B cell (primary cell): ENCODE measurements around the gene COL25A1. TPM values are rescaled to one million over a fixed set of nuclear protein-coding genes. Genes with fewer than 3 reads are reported as not detected.

Experiments used
- ATAC-seq: fragments of 200-7000 bp; cut with Tn5 transposase; one replicate; pipeline ENCODE4 v1.10.0; 2021; ENCODE audit warnings: low read depth, mild to moderate bottlenecking, moderate number of reproducible peaks, moderate library complexity
- CTCF ChIA-PET: fragments of 350-600 bp; sonication (Branson Sonifier 250); formaldehyde crosslinking; loops from one replicate; lab custom pipeline; 2021; ENCODE audit warnings: antibody characterized with exemption, inconsistent platforms; lab: Charles Lee
- POLR2A ChIA-PET: fragments of 350-600 bp; sonication (Branson Sonifier 250); formaldehyde crosslinking; loops from one replicate; lab custom pipeline; 2021; ENCODE audit warnings: antibody characterized with exemption; lab: Charles Lee
- DNase-seq: peaks from one replicate; pipeline ENCODE4 v3.0.0; 2013
- H2AFZ ChIP-seq: 2 replicates; pipeline ENCODE4 v1.6.1; 2012; ENCODE audit warnings: mild to moderate bottlenecking, low read depth, low read length; ENCODE audit not compliant: insufficient read depth, poor library complexity, severe bottlenecking
- H3K27ac ChIP-seq, 2 donors: 1 replicate in 1 of 2; 2 replicates in 1 of 2; pipeline ENCODE4 v1.5.1; 2012 to 2013; ENCODE audit warnings: low read length in 2 of 2, mild to moderate bottlenecking in 2 of 2, moderate library complexity in 1 of 2
- H3K27me3 ChIP-seq, 4 experiments: fragments of 200-600 bp in 1 of 4; sonication (generic) in 1 of 4; replicated peaks in 1 of 4; 1 replicate in 2 of 4; 2 replicates in 2 of 4; pipeline versions ENCODE4 v1.6.1 to v1.7.0; 2013 to 2016; ENCODE audit warnings: low read length in 3 of 4, mild to moderate bottlenecking in 2 of 4, mixed read lengths in 1 of 4, moderate library complexity in 1 of 4; ENCODE audit not compliant: insufficient read depth in 4 of 4, control insufficient read depth in 3 of 4; ENCODE audit errors: control extremely low read depth in 1 of 4
- H3K36me3 ChIP-seq, 2 experiments: replicated peaks in 1 of 2; 1 replicate in 1 of 2; 2 replicates in 1 of 2; pipeline versions ENCODE4 v1.6.1 to v1.7.1; 2013; ENCODE audit warnings: low read length in 1 of 2; ENCODE audit not compliant: insufficient read depth in 2 of 2, control insufficient read depth in 1 of 2; ENCODE audit errors: control extremely low read depth in 1 of 2, extremely low read depth in 1 of 2
- H3K4me1 ChIP-seq, 2 donors: fragments of 200-600 bp in 1 of 2; sonication (generic) in 1 of 2; 1 replicate in 1 of 2; 2 replicates in 1 of 2; pipeline versions ENCODE4 v1.5.1 to v1.6.1; 2013 to 2017; ENCODE audit warnings: low read length in 2 of 2; ENCODE audit not compliant: control insufficient read depth in 2 of 2, insufficient read depth in 2 of 2
- H3K4me2 ChIP-seq: replicated peaks from 2 replicates; pipeline ENCODE3; 2012; ENCODE audit warnings: mild to moderate bottlenecking, low read depth, low read length; ENCODE audit not compliant: poor library complexity, severe bottlenecking
- H3K4me3 ChIP-seq, 5 experiments: fragments of 200-600 bp in 1 of 5; sonication (generic) in 1 of 5; 1 replicate in 3 of 5; 2 replicates in 2 of 5; pipeline versions ENCODE4 v1.5.1 to v1.7.0; 2011 to 2016; ENCODE audit warnings: low read length in 4 of 5, mild to moderate bottlenecking in 4 of 5, low read depth in 2 of 5, control low read depth in 1 of 5, moderate library complexity in 1 of 5; ENCODE audit not compliant: insufficient read depth in 1 of 5; ENCODE audit errors: control extremely low read depth in 1 of 5, extremely low read depth in 1 of 5
- H3K79me2 ChIP-seq: fragments of 200-600 bp; sonication (generic); one replicate; pipeline ENCODE4 v1.6.0; 2016; ENCODE audit warnings: low read length; ENCODE audit not compliant: control insufficient read depth, insufficient read depth
- H3K9ac ChIP-seq: fragments of 200-600 bp; sonication (generic); 2 replicates; pipeline ENCODE4 v1.6.1; 2017; ENCODE audit warnings: mild to moderate bottlenecking, low read length, moderate library complexity
- H3K9me3 ChIP-seq, 3 donors: one replicate each; pipeline versions ENCODE4 v1.6.1 to v1.7.1; 2013; ENCODE audit warnings: low read length in 2 of 3; ENCODE audit not compliant: control insufficient read depth in 2 of 3, insufficient read depth in 1 of 3; ENCODE audit errors: control extremely low read depth in 1 of 3
- H4K20me1 ChIP-seq: 2 replicates; pipeline ENCODE4 v1.6.0; 2012; ENCODE audit warnings: mild to moderate bottlenecking, low read length; ENCODE audit not compliant: insufficient read depth, control insufficient read depth, poor library complexity, severe bottlenecking
- H3K27ac Mint-ChIP-seq: one replicate; pipeline ENCODE4 v1.8.0; 2021; ENCODE audit warnings: mixed read lengths
- H3K27me3 Mint-ChIP-seq: one replicate; pipeline ENCODE4 v1.8.0; 2021; ENCODE audit warnings: mixed read lengths
- H3K4me1 Mint-ChIP-seq: one replicate; pipeline ENCODE4 v1.8.0; 2021; ENCODE audit warnings: mixed read lengths
- H3K4me3 Mint-ChIP-seq: one replicate; pipeline ENCODE4 v1.8.0; 2021; ENCODE audit warnings: mixed read lengths
- H3K9me3 Mint-ChIP-seq: one replicate; pipeline ENCODE4 v1.8.0; 2022; ENCODE audit warnings: mixed read lengths; ENCODE audit not compliant: insufficient read depth
- CTCF ChIP-seq: fragments of 200-600 bp; IDR thresholded peaks from one replicate; pipeline ENCODE4 v1.8.0; 2022; ENCODE audit warnings: antibody characterized with exemption, mild to moderate bottlenecking
- EZH2 ChIP-seq: IDR thresholded peaks from 2 replicates; pipeline ENCODE4 v1.6.1; 2012; ENCODE audit warnings: borderline replicate concordance, low read depth, mild to moderate bottlenecking, moderate library complexity, low read length; ENCODE audit not compliant: insufficient read depth, poor library complexity, severe bottlenecking
- WGBS: methylation state at CpG from one replicate; pipeline ENCODE4 v1.1.5; 2013; ENCODE audit warnings: missing lambda C conversion rate; ENCODE audit not compliant: insufficient coverage; 5-methylcytosine and 5-hydroxymethylcytosine counted together
- intact Hi-C: fragments of 100-400 bp; cut with micrococcal nuclease; formaldehyde crosslinking; loops from one replicate; pipeline ENCODE4 v1.10.0; 2022
- polyA plus RNA-seq: library from polyadenylated mRNA; depleted of rRNA; stranded (reverse); fragments of >200 nt; gene quantifications from 2 replicates; pipeline ENCODE4 v1.2.3, GENCODE V29; 2012
- total RNA-seq, 2 donors: library from RNA; stranded (reverse); fragments of 120-200 nt in 1 of 2; gene quantifications; 1 replicate in 1 of 2; 2 replicates in 1 of 2; pipeline versions ENCODE4 v1.2.3 to v1.2.4, GENCODE V29; 2013 to 2022

The COL25A1 gene
- total and polyA plus RNA-seq, 2 donors (not counting 1 experiment from before 2014, with no cell fraction given), result not detected

DNA sequence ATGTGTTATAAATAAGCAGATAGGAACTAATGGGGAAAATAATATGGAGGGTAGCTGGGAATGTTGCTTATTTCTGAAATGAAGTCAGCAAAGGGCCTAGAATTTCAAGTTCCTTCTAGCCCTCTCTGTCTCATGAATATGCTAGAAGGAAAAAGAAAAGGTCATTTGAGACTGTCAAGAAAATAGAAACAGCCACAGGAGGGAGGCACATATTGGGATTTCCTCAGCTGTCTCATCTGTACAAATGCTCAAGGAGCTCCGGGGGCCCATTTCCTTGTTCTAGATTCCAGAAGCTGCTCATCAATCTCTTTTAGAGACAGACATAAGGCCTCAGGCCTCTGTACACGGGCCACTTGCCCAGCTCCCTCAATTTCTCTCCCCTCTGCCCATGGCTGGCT lies 412.0 kb downstream of the COL25A1 start:
- no peak for DNase-seq
- no peaks in the 10 kb centered on the region for H3K27me3 ChIP-seq
- H3K36me3 ChIP-seq, result no peaks in the 10 kb centered on the region
- no peaks in the 10 kb centered on the region for H3K79me2 ChIP-seq
- ChIA-PET CTCF (no interaction called here), POLR2A (no interaction called here)
- no peak overlapping the region for H2AFZ ChIP-seq
- H3K27me3 Mint-ChIP-seq, result peaks cover 9% of the 10 kb centered on the region
- H3K27ac Mint-ChIP-seq, result no peak overlapping the region
- no peak for ATAC-seq
- H3K4me2 ChIP-seq, result no peak overlapping the region
- H3K4me1 ChIP-seq, result no peaks in the 10 kb centered on the region
- no peak overlapping the region for H3K4me3 Mint-ChIP-seq
- H3K27ac ChIP-seq, result no peak overlapping the region
- no peaks in the 10 kb centered on the region for H3K4me1 Mint-ChIP-seq
- WGBS, result 59% methylated on average over 2 of the region's 2 CpGs
- no peak overlapping the region for H3K4me3 ChIP-seq
- intact Hi-C loops, result no loop called here
- no peaks in the 10 kb centered on the region for H3K9me3 Mint-ChIP-seq
- no peaks in the 10 kb centered on the region for H4K20me1 ChIP-seq
- no peaks in the 10 kb centered on the region for H3K9me3 ChIP-seq
- TF ChIP-seq EZH2 (no peak), CTCF (no peak)
- H3K9ac ChIP-seq, result no peak overlapping the region

DNA sequence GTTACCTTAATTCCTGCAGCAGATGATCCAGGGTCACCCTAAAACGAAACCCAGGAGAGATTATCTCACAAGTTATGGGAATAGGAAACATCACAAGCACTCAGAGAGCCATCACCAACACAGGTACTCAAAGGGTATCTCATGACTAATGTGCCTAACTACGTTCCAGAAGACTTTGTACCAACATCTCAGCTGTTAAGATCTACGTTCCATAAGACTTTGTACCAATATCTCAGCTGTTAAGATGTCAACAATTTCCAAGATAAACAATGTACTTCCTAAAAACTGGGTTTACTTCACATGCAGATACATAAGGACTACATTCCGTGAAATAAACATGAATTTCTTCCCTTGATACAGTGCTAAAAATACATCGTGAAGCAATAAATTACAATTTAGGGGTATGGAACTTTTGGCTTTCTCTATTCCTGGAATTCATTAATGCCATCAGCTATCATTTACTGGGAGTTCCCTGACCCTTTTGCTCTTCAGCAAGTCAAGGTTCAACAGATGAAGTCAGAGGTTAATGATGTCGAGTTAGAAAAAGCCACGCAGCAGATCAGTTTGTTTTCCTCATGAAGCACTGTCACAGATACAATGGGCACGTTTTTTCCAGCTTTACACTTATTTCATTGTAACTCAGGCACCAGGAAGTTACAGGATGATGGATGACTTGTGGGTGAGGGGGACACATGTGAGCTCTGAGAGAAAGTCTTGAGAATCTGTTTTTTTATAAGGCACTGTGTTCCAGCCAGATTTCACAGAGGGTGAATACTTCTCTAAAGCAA lies 412.6 kb downstream of the COL25A1 start:
- Histone ChIP-seq H3K4me1 (no peaks in the 10 kb centered on the region), H3K27ac (no peak overlapping the region), H2AFZ (no peak overlapping the region), H3K79me2 (no peaks in the 10 kb centered on the region), H4K20me1 (no peaks in the 10 kb centered on the region), H3K4me2 (no peak overlapping the region), H3K9ac (no peak overlapping the region), H3K36me3 (no peaks in the 10 kb centered on the region), H3K4me3 (no peak overlapping the region), H3K27me3 (no peaks in the 10 kb centered on the region), H3K9me3 (no peaks in the 10 kb centered on the region)
- Mint-ChIP-seq H3K4me3 (no peak overlapping the region), H3K27ac (no peak overlapping the region), H3K4me1 (no peaks in the 10 kb centered on the region), H3K9me3 (no peaks in the 10 kb centered on the region), H3K27me3 (peaks cover 9% of the 10 kb centered on the region)
- CTCF ChIA-PET, result no interaction called here
- intact Hi-C loops, result no loop called here
- TF ChIP-seq CTCF, result no peak
- no peak for TF ChIP-seq EZH2
- no peak for ATAC-seq
- POLR2A ChIA-PET, result no interaction called here
- no peak for DNase-seq
- 74% methylated on average over 5 of the region's 8 CpGs for WGBS
